OCI-LY1 (cell line): ENCODE data around the gene TRPV4.

Source experiments
- H2AFZ ChIP-seq: fragments of 200-600 bp; sonication (generic), shearing (Covaris generic); 2 replicates; pipeline ENCODE4 v1.6.0; 2014; ENCODE audit warnings: antibody characterized with exemption, mild to moderate bottlenecking, low read length
- H3F3A ChIP-seq: fragments of 200-600 bp; sonication (generic), shearing (Covaris generic); 2 replicates; pipeline ENCODE4 v1.6.0; 2014; ENCODE audit warnings: mild to moderate bottlenecking, antibody characterized with exemption, low read length, moderate library complexity; ENCODE audit not compliant: insufficient read depth
- H3K27ac ChIP-seq: fragments of 200-600 bp; sonication (generic); 2 replicates; pipeline ENCODE4 v1.5.1; 2014; ENCODE audit warnings: low read length, mixed run types, mild to moderate bottlenecking, low read depth; ENCODE audit not compliant: poor library complexity, severe bottlenecking
- H3K27me3 ChIP-seq: fragments of 200-600 bp; sonication (generic); 2 replicates; pipeline ENCODE4 v1.6.0; 2014; ENCODE audit warnings: antibody characterized with exemption, mild to moderate bottlenecking, low read length, moderate library complexity; ENCODE audit not compliant: insufficient read depth
- H3K36me3 ChIP-seq: fragments of 200-600 bp; sonication (generic); 2 replicates; pipeline ENCODE4 v1.6.1; 2014; ENCODE audit warnings: mild to moderate bottlenecking, antibody characterized with exemption, low read length, moderate library complexity, mixed read lengths; ENCODE audit not compliant: insufficient read depth
- H3K4me1 ChIP-seq: fragments of 200-600 bp; sonication (generic); 2 replicates; pipeline ENCODE4 v1.5.1; 2014; ENCODE audit warnings: mild to moderate bottlenecking, low read length, moderate library complexity; ENCODE audit not compliant: insufficient read depth, severe bottlenecking
- H3K4me2 ChIP-seq: fragments of 200-600 bp; sonication (generic), shearing (Covaris generic); 2 replicates; pipeline ENCODE4 v1.6.1; 2014; ENCODE audit warnings: low read length
- H3K4me3 ChIP-seq: fragments of 200-600 bp; sonication (generic); 2 replicates; pipeline ENCODE4 v1.5.1; 2014; ENCODE audit warnings: low read length, low read depth, mild to moderate bottlenecking, mixed read lengths; ENCODE audit not compliant: poor library complexity, severe bottlenecking
- H3K79me2 ChIP-seq: fragments of 200-600 bp; shearing (Covaris generic); 2 replicates; pipeline ENCODE4 v1.6.1; 2016; ENCODE audit warnings: mixed run types, low read length, mixed read lengths; ENCODE audit not compliant: insufficient read depth
- H3K9ac ChIP-seq: fragments of 200-600 bp; sonication (generic), shearing (Covaris generic); 2 replicates; pipeline ENCODE4 v1.6.1; 2014; ENCODE audit warnings: mild to moderate bottlenecking, low read length, mixed read lengths
- H3K9me2 ChIP-seq: fragments of 200-600 bp; sonication (generic), shearing (Covaris generic); 2 replicates; pipeline ENCODE4 v1.6.1; 2014; ENCODE audit warnings: low read depth, mild to moderate bottlenecking, low read length, mixed read lengths
- H3K9me3 ChIP-seq: fragments of 200-600 bp; shearing (Covaris generic); 2 replicates; pipeline ENCODE4 v1.6.1; 2014; ENCODE audit warnings: low read length, mixed read lengths
- H4K20me1 ChIP-seq: fragments of 200-600 bp; sonication (generic), shearing (Covaris generic); 2 replicates; pipeline ENCODE4 v1.6.0; 2016; ENCODE audit warnings: mild to moderate bottlenecking, low read length; ENCODE audit not compliant: insufficient read depth
- EZH2 ChIP-seq: fragments of 200-600 bp; sonication (generic), shearing (Covaris generic); IDR thresholded peaks from 2 replicates; pipeline ENCODE4 v1.8.0; 2017; ENCODE audit warnings: borderline replicate concordance, mixed run types, mild to moderate bottlenecking, antibody characterized with exemption, low read length, moderate library complexity, mixed read lengths
- TF ChIP-seq, protein P1 (sequence below): fragments of 200-600 bp; sonication (generic), shearing (Covaris generic); IDR thresholded peaks from 2 replicates; pipeline ENCODE4 v1.5.1; 2017; ENCODE audit warnings: mild to moderate bottlenecking, antibody characterized with exemption, low read length, moderate library complexity, mixed read lengths

Gene TRPV4

DNA sequence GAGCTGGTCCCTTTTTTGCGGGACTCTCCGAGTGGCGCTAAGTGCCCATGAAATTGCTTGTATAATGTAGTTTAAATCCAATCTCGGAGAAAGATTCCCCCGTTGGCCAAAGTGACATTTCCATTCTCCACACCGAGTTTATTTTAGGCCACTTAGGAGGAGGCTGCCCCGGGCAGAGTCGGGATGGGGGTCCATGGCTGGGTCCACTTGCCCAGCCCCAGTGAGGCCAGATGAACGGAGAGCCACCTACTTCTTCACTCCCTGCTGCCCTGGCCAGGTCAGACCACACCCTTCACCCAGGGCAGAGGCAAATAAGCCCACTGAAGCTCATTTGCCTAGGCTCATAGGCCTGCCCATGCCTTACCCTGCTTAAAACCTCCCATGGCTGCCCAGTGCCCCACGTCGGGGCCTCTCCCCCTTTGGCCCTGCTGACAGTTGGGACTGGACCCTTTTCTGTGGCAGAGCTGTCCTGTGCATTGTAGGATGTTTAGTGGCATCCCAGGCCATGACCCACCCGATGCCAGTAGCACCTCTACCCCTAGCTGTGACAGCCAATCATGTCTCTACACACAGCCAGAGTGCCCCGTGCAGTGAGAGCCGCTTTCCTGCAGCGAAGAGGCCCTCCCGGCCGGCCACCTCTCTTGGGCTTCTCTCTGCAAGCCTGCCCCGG lies 68.3 kb downstream of the TRPV4 start:
- H3K36me3 ChIP-seq: no peaks in the 10 kb centered on the region

DNA sequence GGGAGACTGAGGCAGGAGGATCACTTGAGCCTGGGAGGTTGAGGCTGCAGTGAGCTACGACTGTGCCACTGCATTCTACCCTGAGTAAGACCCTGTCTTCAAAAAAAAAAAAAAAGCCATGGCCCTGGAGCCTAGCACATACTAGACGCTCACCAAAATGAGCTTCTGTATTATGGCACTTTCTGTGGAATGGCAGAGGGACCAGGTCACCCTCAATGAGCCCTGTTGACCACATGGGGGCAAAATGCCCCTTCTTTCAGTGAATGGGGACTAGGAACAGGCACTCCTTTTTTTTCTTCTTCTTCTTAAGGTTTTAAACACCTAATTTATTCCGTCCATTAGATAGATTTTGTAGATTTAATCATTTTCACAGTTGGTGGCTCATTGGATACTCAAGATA lies 69.1 kb downstream of the TRPV4 start:
- H4K20me1 ChIP-seq: no peaks in the 10 kb centered on the region
- no peaks in the 10 kb centered on the region for H3K4me1 ChIP-seq
- no peaks in the 10 kb centered on the region for H3K79me2 ChIP-seq
- H2AFZ ChIP-seq: no peak overlapping the region
- H3K36me3 ChIP-seq: no peaks in the 10 kb centered on the region
- no peak overlapping the region for H3K27ac ChIP-seq
- H3K9me2 ChIP-seq: no peaks in the 10 kb centered on the region
- no peaks in the 10 kb centered on the region for H3K27me3 ChIP-seq
- no peaks in the 10 kb centered on the region for H3K9me3 ChIP-seq
- H3K4me2 ChIP-seq: no peak overlapping the region
- H3K4me3 ChIP-seq: no peak overlapping the region
- no peak overlapping the region for H3K9ac ChIP-seq
- H3F3A ChIP-seq: no peaks in the 10 kb centered on the region
- no peak for TF ChIP-seq EZH2
- TF ChIP-seq, protein P1, sequence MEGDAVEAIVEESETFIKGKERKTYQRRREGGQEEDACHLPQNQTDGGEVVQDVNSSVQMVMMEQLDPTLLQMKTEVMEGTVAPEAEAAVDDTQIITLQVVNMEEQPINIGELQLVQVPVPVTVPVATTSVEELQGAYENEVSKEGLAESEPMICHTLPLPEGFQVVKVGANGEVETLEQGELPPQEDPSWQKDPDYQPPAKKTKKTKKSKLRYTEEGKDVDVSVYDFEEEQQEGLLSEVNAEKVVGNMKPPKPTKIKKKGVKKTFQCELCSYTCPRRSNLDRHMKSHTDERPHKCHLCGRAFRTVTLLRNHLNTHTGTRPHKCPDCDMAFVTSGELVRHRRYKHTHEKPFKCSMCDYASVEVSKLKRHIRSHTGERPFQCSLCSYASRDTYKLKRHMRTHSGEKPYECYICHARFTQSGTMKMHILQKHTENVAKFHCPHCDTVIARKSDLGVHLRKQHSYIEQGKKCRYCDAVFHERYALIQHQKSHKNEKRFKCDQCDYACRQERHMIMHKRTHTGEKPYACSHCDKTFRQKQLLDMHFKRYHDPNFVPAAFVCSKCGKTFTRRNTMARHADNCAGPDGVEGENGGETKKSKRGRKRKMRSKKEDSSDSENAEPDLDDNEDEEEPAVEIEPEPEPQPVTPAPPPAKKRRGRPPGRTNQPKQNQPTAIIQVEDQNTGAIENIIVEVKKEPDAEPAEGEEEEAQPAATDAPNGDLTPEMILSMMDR: no peak

More for the DNA sequence above, 68.3 kb downstream of the TRPV4 start:
- Histone ChIP-seq H4K20me1 (no peaks in the 10 kb centered on the region), H3K4me3 (no peak overlapping the region), H3F3A (no peaks in the 10 kb centered on the region), H2AFZ (no peak overlapping the region), H3K27me3 (no peaks in the 10 kb centered on the region), H3K9me3 (no peaks in the 10 kb centered on the region), H3K27ac (no peak overlapping the region), H3K9ac (no peak overlapping the region), H3K79me2 (no peaks in the 10 kb centered on the region), H3K4me2 (no peak overlapping the region), H3K4me1 (no peaks in the 10 kb centered on the region), H3K9me2 (no peaks in the 10 kb centered on the region)
- TF ChIP-seq EZH2: no peak
- TF ChIP-seq, protein P1: no peak

DNA sequence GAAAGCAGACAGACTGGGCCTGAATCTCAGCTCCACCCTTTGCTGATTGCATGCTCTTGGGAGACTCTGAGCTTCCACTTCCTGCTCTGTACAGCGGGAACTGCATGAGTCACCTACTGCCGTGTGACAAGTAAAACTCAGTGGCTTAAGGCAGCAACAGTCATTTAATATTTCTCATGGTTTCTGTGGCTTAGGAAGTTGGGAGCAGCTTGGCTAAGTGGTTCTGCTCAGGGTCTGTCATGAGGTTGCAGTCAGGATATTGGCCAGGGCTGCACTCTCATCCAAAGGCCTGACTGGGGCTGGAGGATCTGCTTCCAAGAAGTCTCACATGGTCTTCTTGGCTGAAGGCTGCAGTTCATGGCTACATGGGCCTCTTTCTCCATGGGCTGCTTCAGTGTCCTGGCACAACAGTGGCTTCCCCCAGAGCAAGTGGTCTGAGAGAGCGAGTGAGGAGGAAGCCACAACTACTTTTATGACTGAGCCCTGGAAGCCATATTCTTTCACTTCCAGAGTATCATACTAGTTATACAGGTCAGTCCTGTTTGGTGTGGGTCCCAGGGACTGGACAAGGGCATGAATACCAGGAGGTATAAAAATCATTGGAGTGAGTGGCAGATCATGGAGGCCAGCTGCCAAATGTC lies 69.9 kb downstream of the TRPV4 start:
- Histone ChIP-seq H3K27ac (no peak overlapping the region), H3K27me3 (no peaks in the 10 kb centered on the region), H4K20me1 (no peaks in the 10 kb centered on the region), H3K9ac (no peak overlapping the region), H3K9me2 (no peaks in the 10 kb centered on the region), H3K4me2 (no peak overlapping the region), H3K36me3 (no peaks in the 10 kb centered on the region), H3K4me1 (no peaks in the 10 kb centered on the region), H3K79me2 (no peaks in the 10 kb centered on the region), H3K9me3 (no peaks in the 10 kb centered on the region), H3F3A (no peaks in the 10 kb centered on the region), H2AFZ (no peak overlapping the region), H3K4me3 (no peak overlapping the region)
- TF ChIP-seq, protein P1: no peak
- TF ChIP-seq EZH2: no peak
